Measurements from ENCODE around the gene HMCN2. TPM values are rescaled to one million over a fixed set of nuclear protein-coding genes. Genes with fewer than 3 reads are reported as not detected.
"Not testable (repeated sequence)": the region's sequence is repeated elsewhere in the genome, so short reads cannot be mapped to it uniquely, and the experiment has no call there.

Gene HMCN2
- total RNA-seq, 4 donors from 2014 or later: 9.6 to 21.1 (median 15.5) TPM

DNA sequence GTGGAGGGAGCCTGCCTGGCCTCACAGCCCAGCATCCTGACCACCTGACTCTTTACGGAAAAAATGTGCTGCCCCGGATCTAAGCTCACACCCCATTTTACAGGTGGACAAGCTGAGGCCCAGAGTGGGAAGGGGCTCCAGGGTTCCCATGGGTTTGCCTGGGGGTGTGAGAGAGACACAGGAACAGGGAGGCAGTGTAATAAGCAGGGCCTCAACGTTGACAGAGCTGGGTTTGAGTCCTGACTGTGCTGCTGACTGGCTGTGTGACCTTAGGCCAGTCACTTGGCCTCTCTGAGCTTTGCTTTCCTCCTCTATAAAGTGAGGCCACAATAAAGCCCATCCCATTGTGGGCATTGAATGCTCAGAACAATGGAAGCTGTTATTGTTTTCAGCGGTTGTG lies 73.7 kb downstream of the HMCN2 start:
- H3K9me3 ChIP-seq: no peaks in the 10 kb centered on the region
- H3K27ac ChIP-seq: no peak overlapping the region
- ATAC-seq: no peak
- peaks cover 0 to 34% (median 5%) of the 10 kb centered on the region in 3 donors for H3K4me1 ChIP-seq
- H3K27me3 ChIP-seq: no peaks in the 10 kb centered on the region
- TF ChIP-seq, protein P1, sequence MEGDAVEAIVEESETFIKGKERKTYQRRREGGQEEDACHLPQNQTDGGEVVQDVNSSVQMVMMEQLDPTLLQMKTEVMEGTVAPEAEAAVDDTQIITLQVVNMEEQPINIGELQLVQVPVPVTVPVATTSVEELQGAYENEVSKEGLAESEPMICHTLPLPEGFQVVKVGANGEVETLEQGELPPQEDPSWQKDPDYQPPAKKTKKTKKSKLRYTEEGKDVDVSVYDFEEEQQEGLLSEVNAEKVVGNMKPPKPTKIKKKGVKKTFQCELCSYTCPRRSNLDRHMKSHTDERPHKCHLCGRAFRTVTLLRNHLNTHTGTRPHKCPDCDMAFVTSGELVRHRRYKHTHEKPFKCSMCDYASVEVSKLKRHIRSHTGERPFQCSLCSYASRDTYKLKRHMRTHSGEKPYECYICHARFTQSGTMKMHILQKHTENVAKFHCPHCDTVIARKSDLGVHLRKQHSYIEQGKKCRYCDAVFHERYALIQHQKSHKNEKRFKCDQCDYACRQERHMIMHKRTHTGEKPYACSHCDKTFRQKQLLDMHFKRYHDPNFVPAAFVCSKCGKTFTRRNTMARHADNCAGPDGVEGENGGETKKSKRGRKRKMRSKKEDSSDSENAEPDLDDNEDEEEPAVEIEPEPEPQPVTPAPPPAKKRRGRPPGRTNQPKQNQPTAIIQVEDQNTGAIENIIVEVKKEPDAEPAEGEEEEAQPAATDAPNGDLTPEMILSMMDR (IDR thresholded peaks at IDR 0.05): no peak
- TF ChIP-seq EP300 (IDR thresholded peaks at IDR 0.05) (no peak), POLR2A (IDR thresholded peaks at IDR 0.05) (no peak), POLR2AphosphoS5 (IDR thresholded peaks at IDR 0.05) (no peak)
- 45 to 50% methylated on average over 2 of the region's 4 CpGs for WGBS, 2 donors (ENCODE audit: low coverage in 1 of 2)
- H3K36me3 ChIP-seq: peaks cover 0 to 5% of the 10 kb centered on the region in 2 donors
- H3K4me3 ChIP-seq: no peak overlapping the region

GRCh38 chr9:130340011-130340410 lies 74.5 kb downstream of the HMCN2 start:
- no peak for ATAC-seq
- no peak for TF ChIP-seq EP300 (IDR thresholded peaks at IDR 0.05)
- no peak for TF ChIP-seq POLR2A (IDR thresholded peaks at IDR 0.05)
- TF ChIP-seq, protein P1 (IDR thresholded peaks at IDR 0.05): no peak
- no peak for TF ChIP-seq POLR2AphosphoS5 (IDR thresholded peaks at IDR 0.05)

DNA sequence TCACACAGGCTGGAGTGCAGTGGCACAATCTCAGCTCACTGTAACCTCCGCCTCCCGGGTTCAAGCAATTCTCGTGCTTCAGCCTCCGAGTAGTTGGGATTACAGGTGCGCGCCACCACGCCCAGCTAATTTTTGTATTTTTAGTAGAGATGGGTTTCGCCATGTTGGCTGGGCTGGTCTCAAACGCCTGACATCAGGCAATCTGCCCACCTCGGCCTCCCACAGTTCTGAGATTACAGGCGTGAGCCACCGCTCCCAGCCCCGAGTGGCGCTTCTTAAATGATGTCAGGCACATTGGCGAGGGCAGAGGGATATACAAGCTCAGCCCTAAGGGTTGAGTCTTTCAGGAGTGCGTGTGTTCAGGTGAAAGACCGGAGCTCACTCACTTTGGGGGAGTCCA lies 75.0 kb downstream of the HMCN2 start:
- H3K9me3 ChIP-seq, H3K36me3 ChIP-seq, H3K27me3 ChIP-seq, ATAC-seq, H3K4me3 ChIP-seq: not testable (repeated sequence)
- Histone ChIP-seq H3K4me1 (peaks cover 0 to 34% (median 5%) of the 10 kb centered on the region in 3 donors), H3K27ac (peak overlapping the region in 1 of 4 donors; percentile 39)
- 87% methylated on average over 3 of the region's 17 CpGs; no CpG with 5 or more reads in 1 of the 2 donors for WGBS, 2 donors (ENCODE audit: low coverage in 1 of 2)

More at GRCh38 chr9:130340011-130340410, 74.5 kb downstream of the HMCN2 start:
- Histone ChIP-seq H3K36me3 (peaks cover 0 to 5% of the 10 kb centered on the region in 2 donors), H3K4me3 (no peak overlapping the region), H3K27me3 (no peaks in the 10 kb centered on the region), H3K27ac (no peak overlapping the region), H3K4me1 (peaks cover 0 to 34% (median 5%) of the 10 kb centered on the region in 3 donors), H3K9me3 (no peaks in the 10 kb centered on the region)
- 88 to 91% methylated on average over 4 of the region's 10 CpGs for WGBS, 2 donors (ENCODE audit: low coverage in 1 of 2)

DNA sequence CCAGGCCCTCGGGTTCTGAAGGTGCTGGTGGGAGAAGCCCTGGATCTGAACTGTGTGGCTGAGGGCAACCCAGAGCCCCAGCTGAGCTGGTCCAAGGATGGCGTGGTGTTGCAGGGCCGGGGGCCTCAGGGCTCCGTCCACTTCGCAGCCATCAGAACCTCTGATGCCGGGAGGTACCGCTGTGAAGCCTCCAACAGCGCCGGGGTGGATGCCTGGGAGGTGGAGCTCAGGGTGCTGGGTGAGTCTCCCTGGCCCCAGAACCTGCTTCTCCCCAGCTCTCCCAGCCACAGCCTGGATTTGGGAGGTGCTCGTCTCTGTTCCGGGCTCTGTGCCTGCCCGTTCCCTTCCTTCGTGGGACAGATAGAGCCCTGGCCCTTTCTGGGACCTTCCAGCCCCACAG lies 75.6 kb downstream of the HMCN2 start:
- Histone ChIP-seq H3K4me3 (no peak overlapping the region), H3K27me3 (no peaks in the 10 kb centered on the region), H3K9me3 (no peaks in the 10 kb centered on the region), H3K4me1 (peaks cover 0 to 34% (median 5%) of the 10 kb centered on the region in 3 donors), H3K27ac (peak overlapping the region in 1 of 4 donors; percentile 39), H3K36me3 (peaks cover 0 to 5% of the 10 kb centered on the region in 2 donors)
- WGBS, 2 donors (ENCODE audit: low coverage in 1 of 2): no CpG with 5 or more reads among the region's 13 CpGs
- ATAC-seq: no peak
- no peak for TF ChIP-seq EP300 (IDR thresholded peaks at IDR 0.05)
- TF ChIP-seq, protein P1 (IDR thresholded peaks at IDR 0.05): no peak
- TF ChIP-seq POLR2AphosphoS5 (IDR thresholded peaks at IDR 0.05): no peak
- no peak for TF ChIP-seq POLR2A (IDR thresholded peaks at IDR 0.05)

DNA sequence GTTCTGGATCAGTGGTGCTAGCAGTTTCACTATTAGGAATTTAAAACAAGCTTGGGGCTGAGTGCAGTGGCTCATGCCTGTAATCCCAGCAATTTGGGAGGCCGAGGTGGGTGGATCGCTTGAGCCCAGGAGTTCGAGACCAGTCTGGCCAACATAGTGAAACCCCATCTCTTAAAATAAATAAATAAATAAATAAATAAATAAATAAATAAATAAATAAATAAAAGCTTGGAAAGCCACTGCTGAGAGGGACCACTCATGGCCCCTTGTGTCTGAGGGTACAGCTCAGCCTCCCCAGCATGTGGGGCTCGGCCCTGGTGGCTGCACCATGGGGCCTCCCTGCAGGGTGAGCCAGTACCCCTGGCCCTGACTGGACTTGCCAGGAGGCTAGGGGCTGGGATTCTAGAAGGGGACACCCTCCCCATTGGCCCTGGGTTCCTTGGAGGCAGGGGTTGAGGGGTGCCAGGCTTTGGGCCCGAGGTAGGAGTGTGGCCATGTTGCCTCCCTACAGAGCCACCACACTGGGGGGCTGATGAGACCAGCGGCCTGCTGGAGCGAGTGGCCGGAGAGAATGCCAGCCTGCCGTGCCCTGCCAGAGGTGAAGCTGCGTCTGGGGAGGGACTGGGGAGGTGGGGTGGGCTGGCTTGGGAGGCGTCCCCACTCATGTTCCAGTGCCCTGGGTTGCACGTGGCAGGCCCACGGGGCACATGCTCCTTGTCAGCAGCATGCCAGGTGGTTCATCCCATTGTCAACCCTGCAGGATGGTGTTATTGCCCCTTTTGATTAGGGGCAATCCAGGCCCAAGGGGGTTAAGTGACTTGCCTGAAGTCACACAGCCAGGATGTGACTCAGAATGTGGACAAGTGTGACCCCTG lies 76.5 kb downstream of the HMCN2 start:
- 94 to 100% methylated on average over 1 to 4 of the region's 13 CpGs for WGBS, 2 donors (ENCODE audit: low coverage in 1 of 2)
- H3K27ac ChIP-seq: peak overlapping the region in 1 of 4 donors; percentile 49
- ATAC-seq: no peak

More for the DNA sequence above, 76.5 kb downstream of the HMCN2 start:
- H3K36me3 ChIP-seq: peaks cover 0 to 6% of the 10 kb centered on the region in 2 donors
- no peaks in the 10 kb centered on the region for H3K27me3 ChIP-seq
- no peak overlapping the region for H3K4me3 ChIP-seq
- no peaks in the 10 kb centered on the region for H3K9me3 ChIP-seq
- H3K4me1 ChIP-seq: peaks cover 0 to 27% (median 5%) of the 10 kb centered on the region in 3 donors
- TF ChIP-seq, protein P1 (IDR thresholded peaks at IDR 0.05): peak in 1 of 4 experiments; percentile 5
- TF ChIP-seq POLR2AphosphoS5 (IDR thresholded peaks at IDR 0.05) (no peak), EP300 (IDR thresholded peaks at IDR 0.05) (no peak)
